NCI-H2227 (cell line): ENCODE results near the gene PPP2R5C.
A peak's percentile ranks its signal among the peaks of the same experiment; 100 is the strongest.

Experiments
- DNase-seq: peaks from one replicate; lab custom pipeline; 2025; ENCODE audit not compliant: unreplicated experiment; lab: John Stamatoyannopoulos, UW

The PPP2R5C gene

DNA sequence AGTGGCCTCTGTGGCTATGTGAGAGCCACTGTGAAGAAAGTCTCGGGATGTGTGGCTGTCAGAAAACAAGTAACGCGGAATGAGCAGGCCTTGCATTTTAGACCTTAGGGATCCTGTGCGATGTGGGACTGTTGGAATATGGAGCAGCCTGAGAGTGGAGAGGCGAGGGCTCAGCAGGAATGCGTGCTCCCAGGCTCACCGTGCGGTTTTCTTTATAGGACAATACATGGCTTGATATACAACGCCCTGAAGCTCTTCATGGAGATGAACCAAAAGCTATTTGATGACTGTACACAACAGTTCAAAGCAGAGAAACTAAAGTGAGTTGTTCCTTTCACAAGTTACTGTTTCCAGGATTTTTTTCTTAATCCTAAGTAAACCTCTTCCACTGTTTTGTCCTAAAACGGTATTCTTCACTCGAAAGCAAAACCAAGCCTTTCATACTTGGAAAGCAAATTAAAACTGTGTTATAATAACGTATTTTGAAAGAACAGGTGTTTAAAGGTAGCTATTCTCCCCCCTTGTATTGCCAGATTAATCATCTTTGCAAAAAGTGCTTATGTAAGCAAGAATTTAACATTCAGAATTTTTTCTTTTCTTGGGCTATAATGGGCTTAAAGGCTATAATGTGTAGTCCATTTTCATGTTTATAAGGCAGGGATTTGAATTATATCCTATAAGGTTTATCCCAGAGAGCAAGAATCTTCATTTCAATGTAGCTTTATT is 148.0 kb downstream of the PPP2R5C start:
- no peak for DNase-seq

DNA sequence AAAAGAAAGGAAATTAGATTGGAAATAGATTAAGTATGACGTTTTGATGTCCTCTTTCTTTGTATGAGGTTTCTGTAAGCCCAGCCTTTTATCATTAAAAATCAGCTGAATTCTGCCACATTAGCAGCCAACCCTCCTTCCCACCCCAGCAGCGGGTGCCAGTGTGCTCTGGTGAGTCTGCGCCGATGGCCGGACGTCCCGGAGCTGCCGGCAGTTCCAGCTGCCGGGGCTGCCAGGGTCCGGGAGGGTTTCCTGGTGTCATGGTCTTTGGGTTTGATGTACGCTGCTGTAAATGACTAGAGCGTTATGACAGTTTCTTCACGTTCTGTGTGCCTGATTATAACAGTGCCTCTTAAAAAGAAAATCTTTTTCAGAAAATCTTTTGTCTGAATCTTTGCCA is 151.3 kb downstream of the PPP2R5C start:
- no peak for DNase-seq

DNA sequence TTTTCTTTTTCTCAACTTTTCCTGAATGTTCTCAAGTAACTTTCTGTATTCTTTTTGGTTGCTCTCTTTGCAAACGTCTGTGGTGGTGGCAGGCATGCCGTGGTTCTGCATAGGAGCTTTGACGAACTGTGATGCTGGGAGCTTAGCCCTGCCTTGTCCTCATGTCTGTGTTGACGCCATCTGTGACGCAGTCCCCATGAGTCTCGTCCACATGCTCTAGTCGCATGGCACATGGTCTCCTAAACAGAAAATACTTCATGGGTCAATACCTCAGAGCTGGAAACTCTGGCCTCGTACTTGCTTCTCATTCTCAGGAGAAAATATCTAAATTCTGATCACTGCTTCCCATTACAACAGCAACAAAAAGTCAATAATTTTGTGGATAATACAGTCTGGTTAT is 152.6 kb downstream of the PPP2R5C start:
- DNase-seq, result no peak

DNA sequence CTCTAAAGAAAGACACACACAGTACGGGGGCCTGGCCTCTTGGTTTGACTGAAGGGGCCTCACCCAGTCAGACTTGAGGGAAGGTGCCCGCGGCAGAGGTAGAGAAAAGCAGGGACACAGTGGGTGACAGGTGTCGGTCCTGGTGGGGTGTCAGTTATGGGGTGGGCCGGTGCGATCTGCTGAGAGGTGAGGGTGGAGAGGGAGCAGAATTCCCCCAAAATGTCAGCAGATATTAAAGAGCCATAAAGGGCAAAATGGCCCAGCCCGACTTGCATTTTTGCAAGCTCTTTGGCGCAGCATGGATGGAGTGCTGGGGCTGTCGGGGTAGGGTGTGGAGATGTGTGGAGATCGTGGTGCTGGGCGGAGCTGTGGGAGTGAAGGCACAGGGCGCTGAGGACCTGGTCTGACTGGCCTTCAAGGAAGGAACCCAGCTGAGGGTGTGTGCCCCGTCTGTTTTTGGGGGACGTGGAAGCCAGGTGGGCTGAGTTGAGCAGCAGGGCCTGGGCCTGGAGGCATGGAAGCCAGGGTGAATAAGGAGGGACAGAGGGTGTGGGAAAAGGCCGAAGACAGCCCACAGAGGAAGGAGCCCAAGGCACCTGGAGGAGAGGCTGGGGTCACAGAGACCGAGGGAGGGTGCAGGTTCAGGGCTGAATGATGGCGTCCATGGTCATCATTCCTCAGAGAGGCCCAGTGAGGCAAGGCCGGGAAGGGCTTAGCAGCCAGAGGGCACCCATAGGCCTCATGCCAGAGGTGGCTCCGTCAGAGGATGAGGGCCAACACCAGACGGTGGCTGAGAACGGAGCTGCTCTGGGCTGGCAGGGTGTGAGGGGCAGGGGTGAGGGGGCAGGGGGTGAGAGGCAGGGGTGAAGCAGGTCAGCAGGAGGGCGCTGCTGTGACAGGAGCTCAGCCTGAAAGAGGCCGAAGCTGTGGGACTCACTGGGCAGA is 154.6 kb downstream of the PPP2R5C start:
- DNase-seq, result no peak

DNA sequence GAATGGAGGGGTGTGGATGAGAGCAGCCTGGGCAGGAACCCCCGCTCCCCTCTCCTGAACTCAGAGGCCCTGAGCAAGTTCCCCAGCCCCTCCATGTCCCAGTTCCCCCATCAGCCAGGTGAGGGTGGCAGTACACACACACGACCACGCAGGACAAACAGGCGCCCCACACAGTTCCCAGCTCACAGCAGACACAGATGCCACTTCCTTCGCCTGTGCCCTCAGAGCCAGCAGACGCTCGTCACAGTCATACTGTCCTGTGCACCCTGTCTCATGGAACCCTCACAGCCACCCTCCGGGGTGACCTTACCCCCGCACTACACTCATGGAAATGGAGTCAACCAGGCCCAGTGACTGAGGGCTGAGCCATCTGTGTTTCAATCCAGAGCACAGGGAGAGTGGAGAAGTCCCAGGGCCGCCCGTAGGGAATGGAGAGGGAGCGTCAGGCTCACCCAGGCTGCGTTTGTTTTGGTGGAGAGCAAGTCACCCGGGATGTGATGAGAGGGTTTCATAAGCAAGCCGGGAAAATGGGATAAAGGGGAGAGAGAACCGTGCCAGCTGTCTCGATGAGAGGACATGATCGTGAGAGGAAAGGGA is 155.4 kb downstream of the PPP2R5C start:
- no peak for DNase-seq

DNA sequence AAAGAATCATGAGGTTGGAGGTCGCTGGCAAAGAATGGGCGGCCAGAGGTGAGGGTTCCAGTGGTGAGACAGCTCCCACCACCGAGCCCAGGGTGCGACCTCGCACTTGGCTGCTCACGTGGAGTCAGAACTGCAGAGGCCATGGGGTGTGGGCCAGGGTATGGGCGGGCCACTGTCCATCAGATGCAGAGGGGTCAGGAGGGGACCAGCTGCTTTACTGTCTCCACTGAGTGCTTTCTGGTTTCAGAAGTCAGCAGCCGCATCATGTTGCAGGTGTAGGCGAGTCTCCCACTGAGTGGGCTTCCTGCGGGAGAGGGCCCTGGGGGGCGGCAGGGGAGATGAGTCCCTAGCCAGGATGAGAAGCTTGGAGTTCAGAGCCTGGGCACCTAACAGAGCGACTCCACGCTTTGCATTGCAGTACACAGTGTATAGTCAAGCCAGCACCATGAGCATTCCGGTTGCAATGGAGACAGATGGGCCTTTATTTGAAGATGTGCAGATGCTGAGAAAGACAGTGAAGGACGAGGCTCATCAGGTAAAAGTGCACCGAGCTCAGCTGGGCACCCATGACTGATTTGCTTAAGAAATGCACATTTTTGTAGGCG is 156.0 kb downstream of the PPP2R5C start:
- DNase-seq, result no peak

DNA sequence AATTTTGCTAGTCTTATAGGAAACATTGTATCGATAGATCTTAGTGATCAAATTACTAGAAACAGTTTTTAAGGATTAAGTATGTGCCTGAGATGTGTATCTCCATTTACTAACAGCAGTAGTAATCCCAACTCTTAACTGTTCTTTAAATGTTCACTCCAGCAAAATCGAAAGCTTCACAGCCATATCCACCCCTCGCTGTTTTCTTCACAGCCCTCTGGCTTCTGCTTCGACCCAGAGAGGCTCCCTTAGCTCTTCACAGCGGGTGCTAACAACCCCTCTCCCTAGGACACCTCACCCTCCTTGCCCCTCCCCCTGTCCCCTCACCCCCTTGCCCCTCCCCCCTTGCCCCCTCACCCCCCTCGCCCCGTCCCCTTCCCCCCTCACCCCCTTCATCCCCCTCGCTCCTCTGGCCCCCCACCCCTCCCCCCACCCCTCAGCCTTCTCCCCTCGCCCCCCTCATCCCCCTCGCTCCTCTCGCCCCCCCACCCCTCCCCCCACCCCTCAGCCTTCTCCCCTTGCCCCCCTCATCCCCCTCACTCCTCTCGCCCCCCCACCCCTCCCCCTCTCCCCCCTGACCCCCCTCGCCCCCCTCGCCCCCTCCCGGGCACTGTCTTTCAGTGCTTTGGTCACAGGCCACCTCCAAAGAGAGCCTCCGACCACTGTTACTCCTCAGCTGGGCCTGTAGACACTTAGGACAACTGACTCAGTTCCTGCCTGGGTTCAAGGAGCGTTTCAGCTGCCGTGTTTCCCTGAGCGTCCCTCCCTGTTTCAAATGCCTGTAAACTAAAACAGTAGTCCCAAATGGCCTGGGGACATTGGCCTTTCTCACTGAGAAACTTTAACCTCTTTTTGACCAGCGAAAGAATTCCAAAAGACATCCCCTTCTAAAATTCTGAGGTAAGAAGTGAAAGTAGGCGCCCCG is 156.8 kb downstream of the PPP2R5C start:
- no peak for DNase-seq

DNA sequence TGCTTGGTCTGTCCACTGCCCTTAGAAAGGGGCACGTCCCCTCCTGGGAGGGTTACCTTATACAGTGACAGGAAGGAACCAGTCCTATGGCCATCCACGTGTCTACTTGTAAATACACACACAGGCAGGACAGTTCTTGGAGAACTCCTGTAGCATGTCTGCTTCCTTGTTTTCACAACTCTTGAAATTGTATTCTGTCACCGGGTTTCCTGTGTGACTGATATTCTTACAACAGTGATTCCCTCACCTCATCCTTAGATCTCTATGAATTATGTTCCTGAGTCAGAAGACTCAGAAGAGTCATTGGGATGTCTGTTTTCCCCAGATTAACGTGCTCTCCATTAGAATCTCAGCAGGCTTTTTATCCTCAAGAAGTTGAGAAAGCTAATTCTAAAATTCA is 158.8 kb downstream of the PPP2R5C start:
- DNase-seq, result no peak

DNA sequence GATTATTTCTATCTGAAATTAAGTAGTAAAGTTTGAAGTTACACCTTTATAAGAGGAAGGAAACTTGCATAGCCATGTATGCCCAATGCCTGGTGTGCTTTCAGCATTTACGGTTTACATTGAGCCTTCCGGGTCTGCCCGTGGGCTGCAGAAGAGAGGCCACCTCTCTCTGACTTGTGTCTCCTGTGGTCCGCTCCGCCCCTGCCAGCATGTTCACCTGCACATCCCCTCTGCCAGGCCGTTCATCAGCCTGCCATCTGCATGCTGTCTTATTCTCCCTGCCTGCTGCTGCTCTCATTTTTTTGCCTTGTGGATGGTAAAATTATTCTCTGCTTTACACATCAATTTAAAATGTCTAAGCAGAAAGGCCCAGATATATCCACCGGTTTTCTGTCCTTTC is 161.4 kb downstream of the PPP2R5C start:
- DNase-seq, result no peak

DNA sequence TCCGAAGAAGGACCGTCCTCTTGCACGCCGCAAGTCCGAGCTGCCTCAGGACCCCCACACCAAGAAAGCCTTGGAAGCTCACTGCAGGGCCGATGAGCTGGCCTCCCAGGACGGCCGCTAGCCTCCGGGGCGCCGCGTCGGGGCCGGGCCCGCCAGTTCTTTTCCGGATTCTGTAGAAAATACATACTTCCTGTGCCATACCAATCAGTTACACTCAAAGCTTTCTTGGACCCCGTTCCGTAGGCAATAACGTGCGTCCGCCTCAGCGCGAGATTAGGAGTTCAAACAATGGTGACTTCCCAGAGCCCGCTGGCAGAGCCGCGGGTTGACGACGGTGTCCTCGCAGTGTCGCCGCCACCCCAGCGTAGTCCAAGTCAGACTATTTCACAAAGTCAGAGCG is 163.6 kb downstream of the PPP2R5C start:
- DNase-seq, result no peak

DNA sequence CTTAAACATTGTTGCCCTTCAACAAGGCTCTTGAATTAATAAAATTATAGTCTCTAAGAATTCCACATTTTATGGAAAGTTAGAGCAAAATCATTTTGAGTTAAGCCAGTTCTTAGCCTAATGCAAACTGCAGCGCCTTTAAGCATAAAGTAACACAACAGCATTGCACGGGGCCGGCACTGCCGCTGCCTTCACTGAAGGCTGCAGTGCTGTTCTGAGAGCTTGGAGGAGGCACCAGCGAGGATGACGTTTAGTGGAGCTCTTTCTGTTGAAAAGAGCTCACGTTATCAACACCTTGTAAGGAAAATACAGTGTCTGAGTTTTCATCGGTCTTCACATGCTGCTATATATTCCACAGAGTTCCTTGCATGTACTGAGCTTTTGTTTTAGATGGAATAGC is 164.6 kb downstream of the PPP2R5C start:
- no peak for DNase-seq

DNA sequence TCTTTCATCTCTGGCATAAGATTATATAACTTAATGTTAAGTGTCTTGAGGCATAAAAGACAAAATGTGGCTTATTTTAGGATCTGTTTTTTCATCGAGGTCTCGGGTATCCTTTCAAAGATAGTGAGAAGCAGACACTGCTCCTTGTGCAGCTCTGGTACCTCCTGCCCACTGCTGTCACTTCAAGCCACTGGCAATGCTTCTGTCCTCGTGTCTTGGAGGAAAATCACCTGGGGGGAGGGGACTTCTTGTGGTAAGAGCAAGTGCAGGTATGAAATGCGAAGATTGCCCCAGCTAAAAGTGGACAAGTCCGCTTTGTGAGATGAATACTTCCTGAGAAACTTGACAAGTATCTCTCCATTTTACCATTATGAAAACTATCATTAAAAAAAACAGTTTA is 165.1 kb downstream of the PPP2R5C start:
- DNase-seq, result no peak

DNA sequence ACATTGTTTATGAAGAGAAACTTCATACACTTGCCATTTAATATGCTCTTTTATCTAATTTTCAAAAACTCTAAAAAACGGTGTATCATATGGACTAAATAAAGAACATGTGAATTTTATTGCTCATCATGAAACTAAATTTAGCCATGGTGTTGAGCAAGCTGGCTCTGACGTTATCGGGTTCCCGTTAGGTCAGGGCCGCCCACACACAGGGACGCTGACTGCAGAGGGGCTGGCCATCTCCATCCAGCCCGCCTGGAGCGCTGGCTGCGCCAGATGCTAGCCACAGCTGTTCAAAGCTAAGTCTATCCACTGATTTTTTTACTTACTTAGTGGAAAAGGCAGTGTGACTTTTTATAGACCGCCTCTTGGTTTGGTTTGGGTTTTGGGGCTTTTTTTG is 166.3 kb downstream of the PPP2R5C start:
- DNase-seq, result peak; percentile 12

DNA sequence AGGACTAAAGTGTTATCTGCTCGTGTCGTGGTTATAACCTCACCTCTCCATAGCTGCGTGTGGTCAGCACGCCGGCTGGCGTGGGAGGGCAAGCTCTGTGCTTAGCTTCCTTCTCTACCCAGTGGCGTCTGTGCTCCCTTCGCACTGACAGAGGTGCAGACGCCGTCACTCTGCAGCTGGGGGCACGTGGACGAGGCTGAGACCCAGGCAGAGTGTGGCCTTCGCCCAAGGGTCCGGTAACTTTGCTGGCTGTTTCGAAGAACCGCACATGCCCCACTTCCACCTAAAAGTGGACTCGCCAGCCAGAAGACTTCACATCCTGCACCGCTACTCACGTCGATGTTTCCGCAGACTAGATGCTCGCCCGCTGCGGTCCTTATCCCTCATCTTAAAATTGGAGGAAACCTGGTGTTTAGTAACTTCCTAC is 166.9 kb downstream of the PPP2R5C start:
- no peak for DNase-seq

DNA sequence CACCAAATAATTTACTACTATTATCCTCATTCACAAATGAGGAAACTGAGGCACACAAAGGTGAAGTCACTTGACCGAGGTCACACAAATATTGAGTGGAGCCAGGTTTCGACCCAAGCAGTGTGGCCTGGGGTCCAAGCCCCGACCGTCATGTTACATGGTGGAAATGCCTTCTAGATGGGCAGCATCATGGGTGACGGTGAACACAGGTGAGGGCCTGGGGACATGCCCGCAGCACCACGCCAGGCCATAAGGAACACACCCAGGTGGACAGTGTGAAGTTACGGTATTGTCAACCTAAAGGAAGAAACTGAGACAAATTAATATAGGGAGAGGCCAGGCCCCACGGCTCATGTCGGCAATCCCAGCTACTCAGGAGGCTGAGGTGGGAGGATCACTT is 167.6 kb downstream of the PPP2R5C start:
- no peak for DNase-seq

DNA sequence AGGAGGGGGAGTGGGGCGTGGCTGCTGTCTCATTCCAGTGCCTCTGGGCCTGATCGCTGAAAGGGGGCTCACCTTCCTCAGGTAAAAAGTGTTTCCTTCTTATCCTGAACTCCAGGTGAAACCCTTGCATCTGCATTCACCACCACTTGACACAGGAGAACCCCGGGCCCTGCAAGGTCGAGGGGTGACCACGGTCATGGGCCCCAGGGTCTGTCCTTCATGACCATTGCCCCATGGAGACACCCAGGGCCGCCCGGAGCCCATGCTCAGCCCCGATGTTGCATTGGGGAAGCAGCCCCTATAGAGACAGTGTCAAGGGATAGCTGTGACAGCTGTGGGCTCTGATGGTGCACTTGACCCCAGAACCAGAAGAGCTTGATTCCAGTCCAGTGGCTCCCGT is 168.4 kb downstream of the PPP2R5C start:
- no peak for DNase-seq

DNA sequence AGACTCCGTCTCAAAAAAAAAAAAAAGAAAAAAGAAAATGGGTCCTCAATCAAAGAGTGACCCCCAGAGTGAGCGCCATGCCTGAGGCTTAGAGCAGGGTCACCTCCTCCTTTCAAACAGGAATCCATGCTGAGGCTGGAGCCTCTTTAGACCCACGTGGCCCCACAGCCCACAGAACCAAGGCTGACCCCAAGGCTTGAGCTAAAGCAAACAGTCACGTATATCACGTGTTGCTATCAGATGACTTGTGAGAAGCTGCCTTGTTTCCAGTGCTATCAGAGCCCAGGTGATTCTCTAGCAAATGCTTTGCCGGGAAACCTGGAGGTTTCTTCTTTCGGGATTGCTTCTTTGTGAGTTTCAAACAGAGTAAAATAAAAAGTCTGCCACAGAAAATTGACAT is 171.2 kb downstream of the PPP2R5C start:
- no peak for DNase-seq

DNA sequence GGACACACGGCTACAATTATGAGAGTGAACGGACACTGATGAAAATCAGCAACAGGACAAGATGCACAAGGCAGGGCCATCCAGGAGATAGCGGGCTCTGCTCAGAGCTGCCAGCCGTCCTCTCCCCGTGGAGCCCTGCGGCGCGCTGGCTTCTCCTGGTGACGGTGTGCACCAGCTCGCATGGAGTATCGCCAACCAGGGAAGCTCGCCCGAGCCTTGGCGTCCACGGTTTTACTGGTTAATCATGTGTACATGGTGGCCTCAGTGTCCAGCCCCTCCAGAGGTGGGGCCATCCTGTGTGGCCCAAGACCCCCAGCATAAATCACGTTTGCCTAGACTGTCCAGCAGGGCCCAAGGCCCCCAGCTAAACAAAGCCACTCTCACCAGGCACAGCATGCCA is 171.7 kb downstream of the PPP2R5C start:
- DNase-seq, result no peak

DNA sequence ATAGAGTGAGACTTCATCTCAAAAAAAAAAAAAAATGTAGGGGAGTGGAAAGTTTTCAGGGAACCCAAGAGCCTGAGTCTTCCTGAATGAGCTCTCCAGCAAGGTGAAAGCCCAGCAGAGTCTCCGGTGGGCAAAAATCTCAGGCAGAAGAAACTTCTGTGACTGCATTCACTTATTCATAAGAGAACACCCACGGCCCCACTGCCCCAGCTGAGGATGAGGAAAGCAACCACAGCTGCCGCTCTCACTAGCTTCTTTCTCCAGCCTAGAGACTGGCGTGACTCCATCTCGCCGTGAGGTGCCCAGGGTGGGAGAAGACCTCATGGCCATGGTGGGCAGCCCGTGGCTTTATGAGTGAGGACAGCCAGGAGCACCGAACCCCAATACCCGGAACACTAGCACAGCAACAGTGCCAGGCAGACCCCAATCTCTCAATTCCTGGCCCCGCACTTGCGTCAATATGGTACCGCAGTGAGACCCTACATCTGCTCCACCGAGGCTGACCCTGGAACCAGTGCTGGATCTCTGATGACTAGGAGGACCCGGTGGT is 173.2 kb downstream of the PPP2R5C start:
- DNase-seq, result no peak
